ENCODE results near the gene PTPN14. TPM values are rescaled to one million over a fixed set of nuclear protein-coding genes. Genes with fewer than 3 reads are reported as not detected.

The PTPN14 gene
- total RNA-seq, 1 experiment from 2014 or later, result 76.4 TPM

- Mint-ChIP-seq H3K4me1 (peaks cover 18 to 41% of the 10 kb centered on the region in 2 experiments), H3K9me3 (no peaks in the 10 kb centered on the region), H3K27ac (peak overlapping the region in 2 of 3 experiments; percentile 62 to 68; a peak in 5 of 7 replicates), H3K36me3 (ENCODE audit: insufficient read depth in 1 of 3, low read depth in 3 of 3) (peaks cover 0 to 2% (median 0%) of the 10 kb centered on the region in 3 experiments; a peak in 1 of 7 replicates), H3K27me3 (ENCODE audit: low read depth) (no peaks in the 10 kb centered on the region), H3K4me3 (no peak overlapping the region)
- Histone ChIP-seq H3K9ac (ENCODE audit: extremely low read depth, insufficient read length, low read length) (no peak overlapping the region), H3K56ac (ENCODE audit: insufficient read length, low read depth, low read length) (no peak overlapping the region), H3K23me2 (ENCODE audit: insufficient read length, low read depth, low read length, poor library complexity, severe bottlenecking) (no peaks in the 10 kb centered on the region), H2BK12ac (ENCODE audit: insufficient read length, low read depth, low read length) (no peak overlapping the region), H3K18ac (ENCODE audit: insufficient read length, low read depth, low read length) (no peak overlapping the region), H3K14ac (ENCODE audit: insufficient read depth, low read length) (no peak overlapping the region), H2AK5ac (ENCODE audit: insufficient read length, low read length) (no peak overlapping the region), H3K23ac (ENCODE audit: insufficient read length, low read depth, low read length) (no peak overlapping the region), H2BK20ac (ENCODE audit: low read depth, low read length, poor library complexity, severe bottlenecking) (no peak overlapping the region), H4K20me1 (ENCODE audit: control insufficient read depth, insufficient read depth, insufficient read length) (no peaks in the 10 kb centered on the region), H2BK15ac (ENCODE audit: low read depth, low read length) (no peak overlapping the region), H3K9me3 (ENCODE audit: control insufficient read depth, low read depth, low read length) (no peaks in the 10 kb centered on the region), H2BK5ac (ENCODE audit: insufficient read length, low read length) (no peak overlapping the region), H3K4me1 (ENCODE audit: insufficient read depth, low read length) (peaks cover 5% of the 10 kb centered on the region; the same call in 1 of the 2 replicates), H3K79me1 (ENCODE audit: insufficient read depth, low read depth, low read length, poor library complexity, severe bottlenecking) (no peaks in the 10 kb centered on the region), H3K27ac (ENCODE audit: insufficient read length, low read depth, low read length) (peak overlapping the region; percentile 5), H3T11ph (ENCODE audit: low read length) (no peak overlapping the region), H4K5ac (ENCODE audit: insufficient read length, low read depth, low read length) (no peak overlapping the region), H3K4me2 (ENCODE audit: insufficient read depth, insufficient read length, low read length) (no peak overlapping the region), H3K79me2 (ENCODE audit: insufficient read depth, low read length) (no peaks in the 10 kb centered on the region), H4K8ac (replicated peaks; ENCODE audit: insufficient read length, low read depth, low read length) (no peak overlapping the region), H3K27me3 (ENCODE audit: insufficient read depth, low read length) (no peaks in the 10 kb centered on the region), H3K4ac (ENCODE audit: low read depth, low read length) (no peak overlapping the region), H2BK120ac (ENCODE audit: low read depth, low read length, poor library complexity, severe bottlenecking) (no peak overlapping the region), H2AFZ (ENCODE audit: low read length) (no peak overlapping the region), H4K91ac (ENCODE audit: insufficient read length, low read depth, low read length) (no peak overlapping the region)
- TF ChIP-seq CTCF (conservative IDR thresholded peaks at IDR 0.05), result no peak
- WGBS (ENCODE audit: extremely low coverage, insufficient read length, low lambda C conversion rate), result no CpG with 5 or more reads among the region's 7 CpGs
- peak; percentile 42 for DNase-seq
Observed at GRCh38 chr1:214427871-214428277, 123.5 kb downstream of the PTPN14 start.
